HG03108 (cell line): Measurements from ENCODE around the gene KDM4C.
A peak's percentile ranks its signal among the peaks of the same experiment; 100 is the strongest.

Source experiments
- ATAC-seq: cut with Tn5 transposase; IDR thresholded peaks from one replicate; pipeline ENCODE4 v1.9.1; 2021; ENCODE audit warnings: moderate library complexity; ENCODE audit not compliant: unreplicated experiment

Gene KDM4C

DNA sequence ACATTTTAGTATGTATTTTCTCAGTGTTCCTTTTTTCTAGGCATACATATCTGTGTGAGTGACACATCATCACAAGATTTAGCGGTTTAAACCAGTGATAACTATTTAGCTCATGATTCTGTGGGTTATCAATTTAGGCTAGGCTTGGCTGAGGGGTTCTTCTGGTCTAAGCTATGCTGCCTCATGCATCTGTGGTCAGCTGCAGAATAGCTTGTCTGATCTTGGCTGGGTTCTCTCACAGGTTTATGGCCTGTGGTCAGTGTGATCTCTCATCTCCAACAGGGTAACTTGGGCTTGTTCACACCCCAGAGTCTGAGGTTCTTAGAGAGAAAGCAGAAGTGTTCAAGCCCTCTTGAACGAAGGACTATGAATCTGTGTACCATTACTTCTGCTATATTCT is 363.3 kb downstream of the KDM4C start:
- peak; percentile 60 for ATAC-seq

- ATAC-seq: no peak
These were observed 363.9 kb downstream of the KDM4C start for GRCh38 chr9:7121664-7122063.

- ATAC-seq: no peak
These were observed 366.0 kb downstream of the KDM4C start for GRCh38 chr9:7123743-7124142.

- no peak for ATAC-seq
These were observed 367.5 kb downstream of the KDM4C start for GRCh38 chr9:7125231-7125630.

GRCh38 chr9:7129391-7129790 is 371.6 kb downstream of the KDM4C start:
- no peak for ATAC-seq

DNA sequence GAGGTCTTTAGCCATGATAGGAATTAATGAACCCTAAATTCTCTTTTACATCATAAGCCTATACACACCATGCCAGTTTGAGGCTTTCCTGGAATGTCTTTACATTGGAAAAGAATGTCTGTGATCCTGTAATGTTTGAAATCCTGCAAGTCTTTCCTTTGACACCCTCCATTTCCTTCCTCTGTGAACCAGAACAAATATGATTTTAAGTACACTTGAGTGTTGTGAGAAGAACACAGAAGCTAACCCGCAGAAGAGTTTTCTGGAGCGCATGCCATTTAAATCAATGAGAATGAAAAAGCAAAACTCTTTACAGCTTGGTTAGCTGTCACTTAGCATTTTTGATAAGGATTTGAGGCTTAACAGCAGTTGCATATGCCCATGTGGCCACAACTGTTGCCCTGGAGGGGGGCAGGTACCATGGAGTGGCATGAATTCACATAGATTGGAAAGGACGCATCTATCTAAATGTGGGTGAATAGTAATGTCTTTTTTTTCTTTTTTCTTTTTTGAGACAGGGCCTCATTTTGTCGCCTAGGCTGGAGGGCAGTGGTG is 372.6 kb downstream of the KDM4C start:
- no peak for ATAC-seq

DNA sequence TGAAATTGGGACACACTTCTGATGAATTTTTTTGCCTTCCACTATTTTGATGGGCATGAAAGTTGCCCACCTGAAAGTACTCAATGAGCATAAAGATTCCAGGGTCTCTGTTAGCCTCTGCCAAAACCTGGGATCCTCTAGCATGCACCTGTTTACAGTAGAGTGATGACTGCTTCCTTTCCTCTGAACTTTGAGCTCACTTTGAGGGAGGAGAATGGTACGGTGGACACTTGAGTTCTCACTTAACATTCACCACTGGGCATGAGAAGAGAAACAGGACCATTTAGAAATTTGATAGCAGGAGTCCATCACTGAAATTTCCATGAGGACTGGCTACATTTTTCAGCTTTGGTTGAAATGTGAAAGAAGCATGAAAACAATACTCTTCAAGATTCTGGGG is 374.8 kb downstream of the KDM4C start:
- ATAC-seq: no peak

DNA sequence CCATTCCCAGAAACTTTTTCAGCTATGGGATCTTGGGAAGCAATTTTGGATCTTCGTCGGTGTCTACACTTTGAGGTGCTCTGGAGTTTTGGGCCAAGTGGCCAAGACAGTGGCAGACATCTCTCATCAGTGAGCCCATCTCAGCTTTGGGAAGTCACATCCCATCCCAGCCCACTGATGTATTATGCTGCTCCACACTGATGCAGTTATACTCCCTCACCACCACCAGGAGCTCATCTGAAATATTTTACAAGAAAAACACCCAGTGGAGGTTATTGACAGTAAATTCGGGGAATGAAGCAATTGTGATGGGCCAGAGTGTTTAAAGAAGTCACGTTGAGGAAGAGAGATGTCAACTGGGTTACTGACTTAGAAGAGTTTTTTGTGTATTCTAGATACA is 378.0 kb downstream of the KDM4C start:
- ATAC-seq: no peak

GRCh38 chr9:7137040-7137439 is 379.3 kb downstream of the KDM4C start:
- no peak for ATAC-seq

DNA sequence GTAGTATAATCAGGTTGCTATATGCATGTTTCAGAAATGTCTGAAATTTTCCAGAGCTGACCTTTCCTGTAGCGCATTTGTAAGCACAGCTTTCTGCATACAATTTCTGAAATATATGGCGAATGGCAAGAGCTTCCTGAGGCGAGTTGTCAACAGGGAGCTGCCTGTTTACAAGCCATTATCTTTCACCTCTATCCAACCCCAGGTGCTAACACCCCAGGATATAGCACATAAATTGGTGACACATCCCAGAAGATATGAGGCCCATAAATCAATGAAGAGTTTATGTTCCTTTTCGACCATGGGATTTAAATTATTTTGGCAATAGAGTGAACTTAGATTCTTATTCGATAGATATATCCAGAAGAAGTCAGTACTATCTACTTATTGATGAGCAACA is 379.8 kb downstream of the KDM4C start:
- ATAC-seq: no peak

GRCh38 chr9:7139886-7140285 is 382.1 kb downstream of the KDM4C start:
- ATAC-seq: no peak

DNA sequence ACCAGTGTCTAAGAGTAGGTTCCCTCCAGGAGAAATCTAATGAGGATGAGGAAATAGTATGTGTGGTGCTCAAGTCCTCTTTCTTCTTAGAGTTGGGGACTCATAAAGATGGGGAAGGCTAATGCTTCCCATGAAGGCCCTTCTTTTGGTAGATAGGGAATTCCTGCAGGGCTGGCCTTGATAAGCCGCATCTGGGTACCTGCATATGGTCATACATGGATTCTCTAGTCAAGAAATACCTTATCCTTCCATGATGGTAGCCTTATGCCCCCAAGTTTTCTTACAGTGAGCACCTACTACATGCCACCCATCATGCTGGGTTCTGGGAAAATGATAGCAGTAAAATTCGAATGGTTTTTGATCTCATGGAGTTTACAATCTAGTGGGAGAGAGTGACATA is 382.6 kb downstream of the KDM4C start:
- ATAC-seq: no peak

DNA sequence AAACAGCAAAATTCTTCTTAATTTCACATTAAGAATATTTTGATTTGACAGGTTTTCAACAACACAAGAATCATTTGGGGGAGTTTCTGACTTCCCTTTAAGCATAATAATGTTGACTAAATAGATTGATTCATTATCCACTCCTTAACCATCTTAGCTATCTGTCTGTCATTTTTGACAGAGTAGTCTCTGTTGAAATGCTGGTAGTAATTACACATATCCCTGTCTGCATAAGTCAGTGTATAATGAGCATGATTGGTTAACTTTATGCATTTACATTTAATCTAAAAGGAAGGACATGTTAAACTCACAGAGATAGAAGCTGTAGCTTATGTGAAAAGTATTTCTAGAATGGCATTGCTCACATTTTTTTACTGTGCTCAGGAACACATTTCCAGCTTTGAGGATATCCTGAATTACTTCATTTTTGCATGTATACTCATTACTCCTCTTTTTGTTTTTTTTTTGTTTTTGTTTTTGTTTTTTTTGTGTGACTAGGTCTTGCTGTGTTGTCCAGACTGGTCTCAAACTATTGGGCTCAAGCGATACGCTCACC is 385.9 kb downstream of the KDM4C start:
- ATAC-seq: no peak

- ATAC-seq: no peak
These were observed 386.7 kb downstream of the KDM4C start for GRCh38 chr9:7144265-7145046.

DNA sequence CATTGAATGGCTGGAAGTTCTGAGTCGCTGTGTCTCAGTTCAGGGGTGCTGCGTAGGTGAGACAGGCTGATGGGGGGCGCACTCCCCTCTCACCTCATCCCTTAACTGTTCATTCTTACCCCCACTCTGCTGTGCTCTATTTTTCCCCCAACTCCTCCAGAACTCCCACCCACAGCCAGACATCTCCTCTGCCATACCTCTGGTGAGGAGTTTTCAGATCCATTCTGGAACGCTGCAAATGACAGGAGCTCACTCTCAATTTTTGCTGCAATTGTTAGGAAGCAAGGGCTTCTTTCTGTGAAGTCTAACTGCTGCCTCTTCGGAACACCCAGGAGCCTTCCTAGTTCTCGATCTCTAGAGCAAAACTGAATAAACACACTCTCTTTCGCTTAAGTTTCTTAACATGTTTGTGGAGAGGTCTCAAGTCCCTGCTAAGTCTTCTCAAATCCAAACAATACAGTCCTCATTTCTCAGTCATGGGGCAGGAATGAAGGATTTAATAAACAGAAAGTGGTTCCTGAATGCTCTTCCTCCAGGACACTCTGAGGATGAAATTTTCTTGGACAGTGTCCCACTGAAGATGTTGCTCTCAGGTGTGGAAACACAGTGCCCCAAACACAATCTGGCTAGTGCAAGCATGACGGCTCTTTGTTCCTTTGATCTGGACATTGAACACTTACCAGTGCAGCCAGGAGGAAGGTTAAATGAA is 387.7 kb downstream of the KDM4C start:
- ATAC-seq: no peak

DNA sequence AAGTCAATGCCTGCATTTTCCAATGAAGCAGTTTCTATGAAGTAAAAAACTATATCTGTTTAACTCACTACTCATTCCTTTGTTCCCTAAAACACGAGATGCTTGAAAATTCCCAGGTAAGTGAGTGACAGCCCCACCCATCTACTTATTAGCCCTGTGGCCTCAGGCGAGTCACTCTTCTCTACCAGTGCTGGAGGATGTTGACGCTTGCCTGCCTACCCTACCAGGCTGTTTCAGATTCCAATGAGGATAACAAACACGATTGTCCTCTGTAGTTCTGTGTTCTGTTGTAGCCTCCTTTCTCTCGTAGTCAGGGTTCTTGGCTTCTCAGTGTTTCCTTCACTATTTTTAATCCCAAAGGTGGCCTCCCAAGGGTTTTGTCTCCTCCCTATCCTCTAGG is 388.8 kb downstream of the KDM4C start:
- ATAC-seq: no peak

- ATAC-seq: no peak
These were observed 389.6 kb downstream of the KDM4C start for GRCh38 chr9:7147121-7148090.

DNA sequence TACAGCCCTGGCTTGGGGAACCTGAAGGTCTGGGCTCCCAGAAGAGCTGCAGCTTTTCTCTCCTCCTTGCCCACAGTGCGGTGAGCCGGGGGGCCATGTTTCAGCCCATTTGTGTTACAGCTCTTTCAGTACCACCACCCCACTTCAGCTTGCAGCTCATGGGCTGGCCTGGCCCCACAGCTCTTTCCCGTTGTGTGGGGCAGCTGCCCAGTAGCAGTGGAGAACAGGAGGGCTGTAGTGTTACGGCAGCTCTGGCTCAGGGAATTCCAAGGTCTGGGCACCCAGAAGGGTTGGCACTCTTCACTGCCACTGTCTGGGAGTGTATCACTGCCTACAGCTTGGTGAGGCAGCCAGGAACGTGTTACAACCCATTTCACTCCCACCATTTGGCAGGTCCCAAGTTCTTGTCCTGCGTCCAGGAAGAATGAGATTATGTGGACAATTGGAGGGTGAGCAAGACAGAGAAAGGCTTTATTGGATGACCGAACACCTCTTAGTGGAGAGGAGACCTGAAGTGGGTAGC is 390.5 kb downstream of the KDM4C start:
- no peak for ATAC-seq

DNA sequence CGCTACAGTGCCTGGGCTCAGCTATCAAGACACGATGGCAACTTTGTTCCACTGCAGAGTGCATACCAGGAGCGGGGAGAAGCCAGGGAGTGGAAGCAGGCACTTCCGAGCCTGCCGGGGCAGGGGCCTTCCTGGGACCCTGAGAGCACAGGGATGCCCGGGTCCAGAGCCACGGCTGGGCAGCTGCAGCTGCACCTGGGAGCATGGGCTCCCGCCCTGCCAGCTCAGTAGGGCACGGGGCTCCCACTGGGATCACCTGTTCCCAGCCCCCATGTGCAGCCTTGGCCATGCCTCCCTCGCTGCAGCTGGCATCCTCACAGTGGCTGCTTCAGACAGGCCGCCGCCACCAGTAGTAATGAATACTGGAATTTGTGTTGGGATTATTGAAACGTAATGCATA is 391.5 kb downstream of the KDM4C start:
- no peak for ATAC-seq

DNA sequence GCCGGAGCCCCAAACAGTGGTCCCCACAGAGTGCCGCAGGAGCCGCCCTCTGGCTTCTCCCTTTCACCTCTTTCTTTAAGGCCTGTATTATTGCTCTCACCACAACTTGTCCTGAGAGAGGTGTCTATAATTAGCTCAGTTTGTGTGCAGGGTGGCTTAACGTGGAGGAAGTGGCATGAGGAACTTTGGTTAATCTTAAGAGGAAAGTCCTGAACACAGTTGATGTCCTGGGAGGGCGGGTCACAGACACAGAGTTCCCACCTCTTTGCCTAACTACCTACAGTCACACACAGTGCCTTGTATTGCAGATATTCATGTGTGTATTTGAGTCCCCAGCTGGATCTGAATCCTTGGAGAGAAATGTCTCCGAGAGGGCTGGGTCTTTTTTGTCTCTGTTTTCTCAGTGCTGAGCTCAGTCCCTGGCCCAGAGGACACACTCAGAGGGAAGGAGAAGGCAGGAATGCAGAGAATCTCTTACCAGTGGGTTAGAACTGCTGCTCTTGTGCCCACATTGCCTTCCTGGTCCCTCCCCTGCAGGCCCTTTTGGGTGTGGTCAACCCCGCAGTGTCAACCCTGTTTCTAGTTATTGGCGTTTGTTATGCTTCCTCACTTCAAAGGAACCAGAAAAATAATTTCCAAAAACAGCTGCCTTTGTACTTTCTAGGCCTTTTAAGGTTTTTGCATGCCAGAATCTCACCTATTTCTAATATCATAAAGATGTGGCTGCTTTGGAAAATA is 392.5 kb downstream of the KDM4C start:
- ATAC-seq: peak; percentile 51
